Esophagus muscularis mucosa (tissue), 4 donors: ENCODE data around the gene OR5H1.

Source experiments
- EP300 ChIP-seq: sonication (generic); formaldehyde crosslinking; IDR thresholded peaks from one replicate; pipeline ENCODE4 v1.6.1; 2017; ENCODE audit warnings: antibody characterized with exemption
- POLR2A ChIP-seq: fragments of 450-650 bp; IDR thresholded peaks from one replicate; pipeline ENCODE4 v1.6.1; 2017; ENCODE audit warnings: antibody characterized with exemption, moderate library complexity, mild to moderate bottlenecking, low read depth
- POLR2AphosphoS5 ChIP-seq, 2 donors: sonication (generic); formaldehyde crosslinking; IDR thresholded peaks; one replicate each; pipeline ENCODE4 v1.6.1; 2017; ENCODE audit warnings: antibody characterized with exemption in 2 of 2
- TF ChIP-seq, protein P1 (sequence below), 3 experiments: fragments of 200-600 bp in 2 of 3; fragments of 450-650 bp in 1 of 3; sonication (generic) in 2 of 3; IDR thresholded peaks; one replicate each; pipeline ENCODE4 v1.5.1; 2017 to 2019; ENCODE audit warnings: antibody characterized with exemption in 3 of 3, mild to moderate bottlenecking in 2 of 3, moderate library complexity in 1 of 3

DNA sequence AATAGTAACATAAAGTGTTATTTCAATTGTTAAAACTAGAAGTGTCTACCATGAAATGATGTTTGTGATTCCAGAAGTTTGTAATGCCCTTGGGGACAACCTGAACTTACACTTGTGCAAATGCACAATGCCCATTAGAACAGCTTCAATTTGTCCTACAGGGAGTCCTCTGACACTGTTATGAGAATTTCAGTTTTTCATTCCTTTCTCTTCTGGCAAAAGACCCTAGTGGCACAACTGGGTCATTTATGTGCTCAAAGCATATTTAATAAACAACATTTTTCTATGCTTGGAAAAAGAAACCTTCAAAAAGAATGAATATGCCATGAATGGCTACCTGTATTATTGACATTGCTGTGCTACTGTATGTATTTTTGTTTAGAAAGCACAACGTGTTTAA is at the start of gene OR5H1:
- TF ChIP-seq, protein P1, sequence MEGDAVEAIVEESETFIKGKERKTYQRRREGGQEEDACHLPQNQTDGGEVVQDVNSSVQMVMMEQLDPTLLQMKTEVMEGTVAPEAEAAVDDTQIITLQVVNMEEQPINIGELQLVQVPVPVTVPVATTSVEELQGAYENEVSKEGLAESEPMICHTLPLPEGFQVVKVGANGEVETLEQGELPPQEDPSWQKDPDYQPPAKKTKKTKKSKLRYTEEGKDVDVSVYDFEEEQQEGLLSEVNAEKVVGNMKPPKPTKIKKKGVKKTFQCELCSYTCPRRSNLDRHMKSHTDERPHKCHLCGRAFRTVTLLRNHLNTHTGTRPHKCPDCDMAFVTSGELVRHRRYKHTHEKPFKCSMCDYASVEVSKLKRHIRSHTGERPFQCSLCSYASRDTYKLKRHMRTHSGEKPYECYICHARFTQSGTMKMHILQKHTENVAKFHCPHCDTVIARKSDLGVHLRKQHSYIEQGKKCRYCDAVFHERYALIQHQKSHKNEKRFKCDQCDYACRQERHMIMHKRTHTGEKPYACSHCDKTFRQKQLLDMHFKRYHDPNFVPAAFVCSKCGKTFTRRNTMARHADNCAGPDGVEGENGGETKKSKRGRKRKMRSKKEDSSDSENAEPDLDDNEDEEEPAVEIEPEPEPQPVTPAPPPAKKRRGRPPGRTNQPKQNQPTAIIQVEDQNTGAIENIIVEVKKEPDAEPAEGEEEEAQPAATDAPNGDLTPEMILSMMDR (IDR thresholded peaks at IDR 0.05), result no peak
- TF ChIP-seq POLR2A, result no peak
- TF ChIP-seq POLR2AphosphoS5 (IDR thresholded peaks at IDR 0.05), result no peak
- TF ChIP-seq EP300, result no peak
